HG02885 (cell line): ENCODE measurements around the gene KRTAP9-9.
"Not testable (repeated sequence)": the region's sequence is repeated elsewhere in the genome, so short reads cannot be mapped to it uniquely, and the experiment has no call there.

Experiments used
- ATAC-seq: cut with Tn5 transposase; IDR thresholded peaks from one replicate; pipeline ENCODE4 v1.9.1; 2021; ENCODE audit warnings: mild to moderate bottlenecking; ENCODE audit not compliant: unreplicated experiment, poor library complexity

The KRTAP9-9 gene

GRCh38 chr17:41263212-41263611, 8.0 kb downstream of the KRTAP9-9 start:
- no peak for ATAC-seq

- no peak for ATAC-seq
These were observed 9.4 kb downstream of the KRTAP9-9 start for GRCh38 chr17:41264599-41264998.

DNA sequence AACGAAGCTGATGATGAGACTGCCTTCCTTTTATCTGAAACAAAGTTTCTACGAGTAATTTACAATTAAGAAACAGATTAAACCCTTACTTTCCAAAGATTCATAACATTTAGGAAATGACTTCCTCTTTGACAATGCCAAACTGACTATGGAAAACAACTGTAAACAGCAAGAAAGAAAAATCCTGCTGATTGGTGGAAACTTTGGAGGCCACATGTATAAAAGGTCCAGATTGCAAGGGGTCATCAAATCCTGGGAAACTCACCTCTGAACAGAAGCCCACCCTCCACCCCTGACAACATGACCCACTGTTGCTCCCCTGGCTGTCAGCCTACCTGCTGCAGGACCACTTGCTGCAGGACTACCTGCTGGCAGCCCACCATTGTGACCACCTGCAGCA, 9.9 kb downstream of the KRTAP9-9 start, which contains the start of gene KRTAP9-6:
KRTAP9-6 (plus strand) TSS at position 301 of the 400 bp plus-strand sequence; CDS start at position 301, 0 bp downstream.
- ATAC-seq: no peak

DNA sequence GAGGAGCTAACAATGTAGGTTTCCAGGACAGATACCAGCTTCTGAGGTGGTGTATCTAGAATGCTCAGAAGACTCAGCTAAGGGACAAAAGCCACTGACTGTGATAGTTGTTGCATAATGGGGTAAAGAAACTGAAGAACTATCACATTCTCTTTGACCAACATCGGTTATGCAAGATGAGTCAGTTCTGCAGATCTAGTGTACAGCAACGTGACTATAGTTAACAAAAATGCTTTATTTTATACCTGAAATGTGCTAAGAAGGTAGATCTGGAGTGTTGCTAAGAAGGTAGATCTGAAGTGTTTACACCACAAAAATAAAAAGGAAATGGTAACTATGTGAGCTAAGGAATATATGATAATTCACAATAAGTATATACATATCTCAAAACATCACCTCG, 12.5 kb downstream of the KRTAP9-9 start:
- no peak for ATAC-seq

DNA sequence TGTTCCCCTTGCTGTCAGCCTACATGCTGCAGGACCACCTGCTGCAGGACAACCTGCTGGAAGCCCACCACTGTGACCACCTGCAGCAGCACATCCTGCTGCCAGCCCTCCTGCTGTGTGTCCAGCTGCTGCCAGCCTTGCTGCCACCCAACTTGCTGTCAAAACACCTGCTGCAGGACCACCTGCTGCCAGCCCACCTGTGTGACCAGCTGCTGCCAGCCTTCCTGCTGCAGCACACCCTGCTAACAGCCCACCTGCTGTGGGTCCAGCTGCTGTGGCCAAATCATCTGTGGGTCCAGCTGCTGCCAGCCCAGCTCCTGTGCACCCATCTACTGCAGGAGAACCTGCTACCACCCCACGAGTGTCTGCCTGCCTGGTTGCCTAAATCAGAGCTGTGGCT, 16.1 kb downstream of the KRTAP9-9 start:
- not testable (repeated sequence) for ATAC-seq

GRCh38 chr17:41271858-41272257, 16.7 kb downstream of the KRTAP9-9 start:
- no peak for ATAC-seq

DNA sequence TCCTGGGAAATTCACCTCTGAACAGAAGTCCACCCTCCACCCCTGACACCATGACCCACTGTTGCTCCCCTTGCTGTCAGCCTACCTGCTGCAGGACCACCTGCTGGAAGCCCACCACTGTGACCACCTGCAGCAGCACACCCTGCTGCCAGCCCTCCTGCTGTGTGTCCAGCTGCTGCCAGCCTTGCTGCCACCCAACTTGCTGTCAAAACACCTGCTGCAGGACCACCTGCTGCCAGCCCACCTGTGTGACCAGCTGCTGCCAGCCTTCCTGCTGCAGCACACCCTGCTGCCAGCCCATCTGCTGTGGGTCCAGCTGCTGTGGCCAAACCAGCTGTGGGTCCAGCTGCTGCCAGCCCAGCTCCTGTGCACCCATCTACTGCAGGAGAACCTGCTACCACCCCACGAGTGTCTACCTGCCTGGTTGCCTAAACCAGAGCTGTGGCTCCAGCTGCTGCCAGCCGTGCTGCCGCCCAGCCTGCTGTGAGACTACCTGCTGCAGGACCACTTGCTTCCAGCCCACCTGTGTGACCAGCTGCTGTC, 20.5 kb downstream of the KRTAP9-9 start, which contains the start of gene KRTAP9-7:
KRTAP9-7 (plus strand) TSS at position 51 of the 543 bp plus-strand sequence; CDS start at position 51, 0 bp downstream.
- ATAC-seq: not testable (repeated sequence)

- ATAC-seq: no peak
These were observed 23.2 kb downstream of the KRTAP9-9 start for GRCh38 chr17:41278176-41278955.

DNA sequence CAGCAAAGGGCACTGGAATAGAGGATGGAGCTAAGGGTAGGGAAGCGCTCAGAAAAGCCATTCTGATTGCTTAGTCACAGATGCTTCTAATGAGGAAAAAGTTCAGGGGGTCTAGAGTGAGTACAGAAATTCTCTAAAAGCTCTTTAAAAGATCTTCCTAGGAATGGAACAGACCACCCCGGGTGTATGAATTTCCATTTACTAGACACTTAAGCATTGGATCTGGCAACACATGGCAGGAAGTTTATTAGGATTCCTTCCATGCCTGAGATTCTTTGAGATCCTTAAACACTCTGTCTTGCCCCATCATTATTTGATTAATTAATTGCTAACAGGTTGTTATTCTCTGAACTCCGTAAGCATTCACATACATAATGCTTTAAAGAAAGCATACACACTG, 28.9 kb downstream of the KRTAP9-9 start:
- ATAC-seq: no peak

DNA sequence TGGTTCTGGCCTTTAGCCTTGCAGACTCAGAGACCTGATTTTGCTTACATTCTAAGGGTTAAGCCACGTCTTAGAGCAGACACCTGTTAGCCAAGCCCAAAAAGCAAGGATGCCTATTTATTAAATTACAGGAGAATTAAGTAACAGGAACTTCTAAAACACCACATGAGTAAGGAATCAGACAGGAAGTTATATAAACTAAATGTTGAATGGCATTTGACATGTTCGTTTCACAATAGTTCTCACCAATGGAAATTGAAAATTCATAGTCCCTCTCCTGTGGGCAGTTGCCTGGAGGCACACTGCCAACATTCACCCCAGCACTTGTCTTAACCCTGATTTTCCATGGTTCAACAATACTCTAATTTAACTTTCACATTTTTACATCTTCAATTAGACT, 29.4 kb downstream of the KRTAP9-9 start:
- no peak for ATAC-seq

DNA sequence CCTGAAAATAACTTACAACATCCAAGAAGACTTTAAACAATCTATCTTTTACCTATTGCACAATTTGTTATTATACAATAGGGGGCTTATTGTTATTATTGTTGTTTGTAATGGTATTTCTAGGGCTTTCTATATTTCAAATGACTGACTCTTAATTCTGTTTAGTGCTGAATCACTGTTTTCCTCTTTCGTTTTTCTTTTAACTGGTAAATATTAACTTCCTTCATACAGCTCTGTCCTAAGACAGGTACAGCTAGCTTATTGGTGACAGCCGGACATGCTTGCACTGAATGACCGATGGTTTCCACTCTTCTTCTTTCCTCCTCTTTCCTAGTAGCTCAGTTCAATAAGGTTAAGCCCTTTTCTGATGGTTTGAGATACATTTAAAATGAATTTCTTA, 31.9 kb downstream of the KRTAP9-9 start:
- ATAC-seq: no peak

DNA sequence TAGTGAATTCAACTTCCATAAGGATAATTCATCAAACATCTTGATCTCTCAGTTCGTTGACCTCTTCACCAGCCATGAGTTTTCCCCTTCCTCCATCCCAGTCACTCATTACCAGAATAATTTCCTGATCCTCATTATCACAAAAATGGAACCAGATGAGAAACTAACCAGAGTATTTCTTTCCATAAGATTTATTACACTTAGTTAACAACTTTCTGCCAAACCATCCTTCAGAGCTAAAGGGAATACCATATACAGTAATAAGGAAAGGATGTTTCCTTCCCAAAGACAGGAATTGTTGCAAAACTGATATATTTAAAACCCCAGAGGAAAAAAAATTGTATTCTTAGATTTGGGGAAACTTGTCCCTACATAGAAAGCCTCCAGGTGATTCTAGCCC, 38.8 kb downstream of the KRTAP9-9 start:
- no peak for ATAC-seq

GRCh38 chr17:41296846-41297245, 41.7 kb downstream of the KRTAP9-9 start:
- no peak for ATAC-seq

GRCh38 chr17:41298458-41299135, 43.4 kb downstream of the KRTAP9-9 start:
- no peak for ATAC-seq

GRCh38 chr17:41301204-41301790, 46.1 kb downstream of the KRTAP9-9 start:
- ATAC-seq: no peak

DNA sequence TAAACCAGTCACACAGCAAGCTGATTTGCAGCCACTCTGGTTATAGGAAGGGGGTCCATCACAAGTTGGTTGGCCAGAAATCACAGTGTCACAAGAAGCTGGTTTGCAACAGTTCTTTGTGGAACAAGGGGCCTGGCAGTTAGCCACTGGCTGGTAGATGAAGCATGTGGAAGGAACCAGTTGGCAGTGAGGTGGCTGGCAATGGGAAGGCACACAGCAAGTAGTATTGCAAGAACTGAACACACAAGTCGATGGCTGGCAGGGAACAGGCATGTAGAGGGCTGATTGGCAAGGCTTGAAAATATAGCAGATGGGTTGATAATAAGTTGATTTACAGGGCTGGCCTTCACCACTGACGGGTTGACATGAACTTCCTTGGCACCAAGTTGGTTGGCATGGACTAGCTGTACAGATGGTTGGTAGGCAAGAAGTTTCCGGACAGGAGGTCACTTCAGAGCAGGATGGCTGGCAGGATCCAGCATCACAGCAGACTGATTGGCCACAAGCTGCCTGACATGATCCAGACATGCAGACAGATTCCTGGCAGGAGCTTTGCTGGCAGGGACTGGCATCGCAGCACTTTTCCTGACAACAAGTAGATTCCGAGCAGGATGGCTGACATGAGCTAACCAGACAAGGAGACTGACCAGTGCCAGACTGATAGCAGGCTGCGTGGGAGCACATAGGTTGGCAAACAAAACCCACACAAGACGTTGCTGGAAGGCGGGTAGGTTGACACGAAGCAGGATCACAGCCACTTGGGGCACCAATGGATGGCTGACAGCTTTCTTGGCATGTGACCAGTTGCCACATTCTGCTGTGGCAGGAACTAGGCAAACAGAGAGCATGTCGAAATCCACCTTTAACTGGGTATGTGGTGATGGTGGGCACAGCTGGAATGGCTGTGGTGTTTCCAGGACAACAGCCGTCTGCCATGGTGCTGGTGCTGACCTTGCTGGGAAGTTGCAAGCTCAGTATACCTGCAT, 47.0 kb downstream of the KRTAP9-9 start, which contains the start of gene KRTAP29-1:
KRTAP29-1 (minus strand) TSS at position 936 of the 986 bp plus-strand sequence; CDS start at position 936, 0 bp downstream.
- no peak for ATAC-seq

- no peak for ATAC-seq
These were observed 47.8 kb downstream of the KRTAP9-9 start for GRCh38 chr17:41302981-41303380.

DNA sequence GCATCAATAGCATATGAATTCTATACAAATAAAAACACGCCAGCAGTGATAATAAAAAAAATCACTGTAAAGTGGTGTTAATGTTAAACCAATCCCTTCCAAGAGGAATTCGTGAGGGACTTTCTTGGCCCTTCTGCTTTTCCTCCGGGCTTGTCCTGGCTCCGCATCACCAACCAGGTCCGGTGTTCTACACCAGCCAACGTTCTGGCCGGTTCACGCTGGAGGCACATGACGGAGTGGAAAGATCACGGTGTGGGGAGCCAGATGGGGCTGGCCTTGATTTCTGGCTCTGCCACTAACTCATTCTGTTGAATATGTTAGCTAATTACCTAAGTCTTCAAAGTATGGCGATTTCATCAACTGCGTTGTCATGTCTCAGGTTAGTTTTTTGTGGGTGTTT, 48.9 kb downstream of the KRTAP9-9 start:
- no peak for ATAC-seq
